GM19467 (cell line): ENCODE data around the gene TMEM39B.
"Not testable (repeated sequence)": the region's sequence is repeated elsewhere in the genome, so short reads cannot be mapped to it uniquely, and the experiment has no call there.

Experiments used
- ATAC-seq: cut with Tn5 transposase; IDR thresholded peaks from one replicate; pipeline ENCODE4 v1.9.1; 2021; ENCODE audit warnings: mild to moderate bottlenecking, moderate library complexity; ENCODE audit not compliant: unreplicated experiment

TMEM39B gene

DNA sequence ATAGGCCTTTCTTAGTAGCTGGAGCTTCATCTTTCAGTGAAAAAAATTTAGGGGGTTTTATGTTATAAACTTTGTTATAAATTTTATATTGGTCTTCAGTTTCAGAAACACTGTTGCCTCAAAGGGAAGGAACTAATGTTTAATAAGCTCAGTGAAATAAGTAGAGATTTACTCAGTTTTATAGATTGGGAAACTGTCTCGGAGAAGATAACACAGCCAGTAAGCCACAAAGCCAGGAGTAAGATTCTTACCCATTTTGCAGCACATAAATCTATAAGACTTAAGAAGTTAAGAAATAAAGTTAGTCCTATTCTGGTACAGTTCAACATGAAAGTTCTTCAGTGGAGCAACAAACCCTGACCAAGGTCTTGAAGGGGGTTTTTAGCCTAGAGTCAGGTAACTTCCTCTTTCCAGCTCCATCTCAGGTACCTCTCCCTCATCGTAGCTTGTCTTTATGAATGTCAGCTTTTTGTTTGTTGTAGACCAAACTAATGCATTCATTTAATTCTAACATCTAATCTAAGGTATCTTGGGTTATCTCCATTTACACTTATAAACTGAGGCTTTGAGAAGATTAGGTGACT, 38.4 kb downstream of the TMEM39B start:
- ATAC-seq: no peak

DNA sequence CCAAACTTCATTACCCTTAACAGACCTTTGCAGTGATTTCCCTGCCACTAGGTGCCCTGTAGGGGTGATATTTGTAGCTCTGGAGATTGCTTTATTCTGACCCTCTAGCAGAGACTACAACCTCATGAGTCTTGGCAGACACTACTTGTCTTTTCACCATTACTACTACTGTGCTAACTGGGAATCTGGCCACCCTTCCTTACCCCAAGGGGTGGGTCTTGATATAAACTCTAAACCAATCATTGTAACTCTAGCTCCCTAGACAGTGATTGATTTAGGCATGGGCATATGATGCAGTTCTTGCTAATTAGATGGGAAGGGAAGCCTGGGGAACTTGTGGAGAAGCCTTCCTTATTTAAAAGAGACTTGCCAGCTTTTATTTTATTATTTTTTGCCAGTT, 39.0 kb downstream of the TMEM39B start:
- ATAC-seq: no peak

DNA sequence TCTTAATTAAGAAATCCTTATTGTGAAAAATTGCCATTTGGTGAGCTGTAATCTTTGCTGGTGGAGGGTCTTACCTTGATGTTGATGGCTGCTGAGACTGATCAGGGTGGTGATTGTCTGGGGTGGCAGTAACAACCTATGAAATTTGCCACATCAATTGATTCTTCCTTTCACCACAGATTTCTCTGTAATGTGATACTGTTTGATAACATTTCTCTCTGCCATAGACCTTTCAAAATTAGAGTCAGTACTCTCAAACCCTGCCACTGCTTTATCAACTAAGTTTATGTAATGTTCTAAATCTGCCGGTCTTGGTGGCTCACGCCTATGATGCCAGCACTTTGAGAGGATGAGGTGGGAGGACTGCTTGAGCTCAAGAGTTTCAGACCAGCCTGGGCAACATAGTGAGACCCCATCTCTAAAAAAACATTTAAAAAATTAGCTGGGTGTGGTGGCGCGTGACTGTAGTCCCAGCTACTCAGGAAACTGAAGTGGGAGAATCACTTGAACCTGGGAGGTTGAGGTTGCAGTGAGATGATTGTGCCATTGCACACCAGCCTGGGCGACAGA, 40.2 kb downstream of the TMEM39B start:
- ATAC-seq: no peak

DNA sequence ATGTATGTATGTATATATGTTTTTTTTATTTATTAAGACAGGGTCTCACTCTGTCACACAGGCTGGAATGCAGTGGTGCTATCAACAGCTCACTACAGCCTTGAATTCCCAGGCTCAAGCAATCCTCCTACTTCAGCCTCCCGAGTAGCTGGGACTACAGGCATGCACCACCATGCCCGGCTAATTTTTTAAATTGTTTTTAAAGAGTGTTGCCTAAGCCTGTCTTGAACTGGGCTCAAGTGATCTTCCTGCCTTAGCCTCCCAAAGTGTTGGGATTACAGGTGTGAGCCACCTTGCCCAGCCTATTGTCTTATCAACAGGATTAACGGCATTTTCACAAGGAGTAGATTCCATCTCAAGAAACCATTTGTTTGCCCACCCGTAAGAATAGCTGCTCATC, 40.7 kb downstream of the TMEM39B start:
- not testable (repeated sequence) for ATAC-seq

DNA sequence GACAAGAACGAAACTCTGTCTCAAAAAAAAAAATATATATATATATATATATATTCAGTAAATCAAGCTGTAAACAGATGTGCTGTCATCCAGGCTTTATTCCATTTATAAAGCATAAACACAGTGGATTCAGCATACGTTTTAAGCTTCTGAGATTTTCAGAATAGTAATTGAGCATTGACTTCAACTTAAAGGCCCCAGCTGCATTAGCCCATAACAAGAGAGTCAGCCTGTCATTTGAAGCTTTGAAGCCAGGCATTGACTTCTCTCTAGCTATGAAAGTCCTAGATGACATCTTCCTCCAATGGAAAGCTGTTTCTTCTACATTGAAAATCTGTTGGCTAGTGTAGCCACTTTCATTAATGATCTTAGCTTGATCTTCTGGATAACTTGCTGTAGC, 41.7 kb downstream of the TMEM39B start:
- no peak for ATAC-seq

DNA sequence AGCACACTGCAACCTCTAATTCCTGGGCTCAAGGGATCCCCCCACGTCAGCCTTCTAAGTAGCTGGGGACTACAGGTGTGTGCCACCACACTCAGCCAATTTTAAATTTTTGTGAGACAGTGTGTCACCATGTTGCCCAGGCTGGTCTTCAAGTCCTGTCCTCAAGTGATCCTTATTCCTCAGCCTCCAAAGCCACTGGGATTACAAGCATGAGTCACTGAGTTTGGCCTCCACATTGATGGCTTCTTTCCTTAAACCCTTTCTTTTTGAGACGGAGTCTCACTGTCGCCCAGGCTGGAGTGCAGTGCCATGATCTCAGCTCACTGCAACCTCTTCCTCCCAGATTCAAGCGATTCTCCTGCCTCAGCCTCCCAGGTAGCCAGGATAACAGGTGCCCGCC, 42.8 kb downstream of the TMEM39B start:
- no peak for ATAC-seq

DNA sequence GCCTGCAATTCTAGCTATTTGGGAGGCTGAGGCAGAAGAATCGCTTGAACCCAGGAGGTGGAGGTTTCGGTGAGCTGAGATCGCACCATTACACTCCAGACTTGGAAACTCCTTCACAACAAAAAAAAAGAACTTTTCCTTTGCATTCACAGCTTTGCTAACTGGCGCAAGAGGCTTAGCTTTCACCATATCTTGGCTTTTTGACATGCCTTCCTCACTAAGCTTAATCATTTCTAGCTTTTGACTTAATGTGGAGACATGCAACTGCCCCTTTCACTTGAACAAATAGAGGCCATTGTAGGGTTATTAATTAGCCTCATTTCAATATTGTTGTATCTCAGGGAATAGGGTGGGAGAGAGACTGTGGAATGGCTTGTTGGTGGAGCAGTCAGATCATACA, 43.8 kb downstream of the TMEM39B start:
- no peak for ATAC-seq

DNA sequence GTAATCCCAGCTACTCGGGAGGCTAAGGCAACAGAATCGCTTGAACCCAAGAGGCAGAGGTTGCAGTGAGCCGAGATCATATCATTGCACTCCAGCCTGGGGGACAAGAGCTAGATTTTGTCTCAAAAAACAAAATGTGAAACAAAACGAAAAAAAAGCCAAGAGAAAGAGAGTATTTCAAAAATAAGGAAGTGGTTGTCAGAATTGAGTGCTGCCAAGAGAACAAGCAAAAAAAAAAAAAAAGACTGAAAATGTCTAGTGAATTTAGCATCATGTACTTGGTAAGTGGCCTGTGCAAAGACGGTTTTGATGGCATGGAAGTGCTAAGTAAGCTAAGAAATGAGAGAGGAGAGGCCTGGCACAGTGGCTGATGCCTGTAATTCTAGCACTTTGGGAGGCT, 49.4 kb downstream of the TMEM39B start:
- no peak for ATAC-seq

DNA sequence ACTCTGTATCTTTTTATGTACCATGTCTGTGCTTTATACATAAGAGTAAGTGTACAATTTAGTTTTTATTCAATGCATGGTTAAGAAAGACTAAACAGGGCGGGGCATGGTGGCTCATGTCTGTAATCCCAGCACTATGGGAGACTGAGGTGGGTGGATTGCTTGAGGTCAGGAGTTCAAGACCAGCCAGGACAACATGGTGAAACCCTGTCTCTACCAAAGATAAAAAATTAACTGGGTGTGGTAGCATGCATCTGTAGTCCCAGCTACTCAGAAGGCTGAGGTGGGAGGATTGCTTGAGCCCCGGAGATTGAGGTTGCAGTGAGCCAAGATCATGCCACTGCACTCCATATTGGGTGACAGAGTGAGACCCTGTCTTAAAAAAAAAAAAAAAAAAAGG, 50.6 kb downstream of the TMEM39B start:
- ATAC-seq: not testable (repeated sequence)

DNA sequence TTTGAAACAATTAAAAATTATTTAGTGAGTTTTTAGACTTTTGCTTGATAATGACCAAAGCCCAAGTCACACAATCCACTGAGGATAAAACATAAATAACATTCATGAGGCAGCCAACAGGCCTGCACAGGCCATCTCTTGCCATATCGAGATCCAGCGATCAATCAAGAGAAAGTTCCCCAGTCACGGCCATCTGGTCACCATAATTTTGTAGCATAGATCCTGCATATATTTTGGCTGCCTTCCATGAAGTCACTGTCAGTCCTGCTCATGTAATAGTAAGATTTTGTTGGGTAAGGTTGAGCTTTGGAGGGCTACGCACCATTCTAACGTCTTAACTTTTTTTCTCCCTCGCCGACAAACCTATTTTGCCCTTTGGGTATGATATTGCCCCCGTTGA, 52.6 kb downstream of the TMEM39B start:
- no peak for ATAC-seq

DNA sequence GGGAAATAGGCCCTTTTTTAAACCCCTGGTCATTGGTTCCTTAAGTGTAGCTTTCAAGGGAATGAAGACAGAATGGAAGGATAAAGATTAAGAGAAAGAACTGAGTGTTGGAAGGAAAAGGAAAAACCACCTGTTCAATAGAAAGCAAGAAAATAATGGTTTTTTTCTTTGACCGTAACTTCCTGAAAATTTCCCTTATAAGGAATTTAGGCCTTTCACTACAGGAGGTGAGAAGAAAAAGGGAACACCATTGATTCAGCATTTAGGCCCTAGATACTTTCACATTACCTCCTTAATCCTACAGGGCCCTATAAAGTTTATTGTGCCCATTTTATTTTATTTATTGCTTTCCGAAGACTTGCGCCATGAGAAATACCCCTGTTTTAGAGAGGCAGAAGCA, 54.0 kb downstream of the TMEM39B start:
- ATAC-seq: no peak

DNA sequence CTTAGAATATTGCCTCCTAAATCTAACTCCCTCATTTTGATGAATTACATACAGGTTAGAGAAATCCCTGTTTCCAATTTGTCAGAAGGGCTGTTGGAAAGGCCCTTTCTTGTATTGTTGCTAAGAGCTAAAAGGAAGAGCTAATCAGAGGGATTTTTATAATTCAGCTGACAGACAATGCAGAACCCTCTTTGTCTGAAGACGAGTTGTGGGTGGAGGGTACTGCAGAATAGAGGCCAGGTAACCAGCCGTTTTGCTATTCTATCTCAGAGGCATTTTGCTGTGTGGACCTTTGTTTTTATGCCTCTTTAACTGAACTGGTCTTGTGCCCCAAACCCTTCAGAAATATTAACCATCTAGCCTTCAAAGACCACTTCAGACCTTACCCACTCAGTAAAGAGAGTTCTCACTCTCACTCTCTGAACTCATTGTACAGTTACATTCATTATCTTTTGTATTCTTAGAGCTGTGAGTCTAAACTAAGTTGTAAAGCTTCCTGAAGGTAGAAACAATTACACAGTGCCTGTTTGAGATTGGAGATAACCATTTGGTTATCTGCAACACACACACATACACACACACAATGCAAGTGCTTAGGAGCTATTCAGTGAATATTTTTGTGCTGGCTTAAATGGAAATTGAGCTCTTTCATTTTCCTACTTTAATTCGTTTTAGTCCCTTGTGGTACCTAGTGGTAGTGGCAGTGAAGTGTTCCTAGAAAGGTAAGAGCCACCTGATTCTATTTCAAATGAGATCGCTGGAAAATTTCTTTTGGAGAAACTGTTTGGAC, 54.9 kb downstream of the TMEM39B start:
- ATAC-seq: no peak

DNA sequence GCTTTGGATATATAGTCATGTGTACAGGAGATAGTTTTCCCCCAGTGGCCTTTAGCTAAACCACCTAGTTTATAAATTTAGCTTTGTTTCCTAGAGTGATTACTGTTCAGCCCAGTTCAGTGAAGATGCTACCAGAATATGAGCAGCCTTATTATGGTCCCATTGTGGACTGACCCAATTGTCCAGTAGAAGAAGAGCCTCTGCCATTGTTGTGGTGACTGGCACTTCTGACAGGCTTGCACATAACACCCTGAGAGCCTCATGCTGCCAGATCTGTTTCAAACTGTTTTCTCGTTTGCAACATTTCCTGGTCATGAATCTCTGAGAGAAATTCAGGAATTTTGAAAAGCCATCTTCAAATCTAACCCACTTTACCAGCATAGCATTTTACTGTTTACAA, 55.7 kb downstream of the TMEM39B start:
- no peak for ATAC-seq

DNA sequence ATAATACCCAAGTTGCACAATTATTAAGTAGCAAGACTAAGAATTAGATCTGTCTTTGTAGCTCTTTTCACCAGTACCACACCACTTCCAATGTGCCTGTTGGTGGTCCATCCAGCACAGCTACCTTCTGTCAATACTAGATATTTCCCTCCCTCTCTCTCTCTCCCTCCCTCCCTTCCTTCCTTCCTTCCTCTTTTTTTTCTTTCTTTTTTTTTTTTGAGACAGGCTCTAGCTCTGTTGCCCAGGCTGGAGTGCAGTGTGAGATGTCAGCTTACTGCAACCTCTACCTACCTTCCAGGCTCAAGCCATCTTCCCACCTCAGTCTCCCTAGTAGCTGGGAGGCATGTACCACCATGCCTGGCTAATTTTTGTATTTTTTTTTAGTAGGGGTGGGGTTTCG, 56.2 kb downstream of the TMEM39B start:
- ATAC-seq: no peak

DNA sequence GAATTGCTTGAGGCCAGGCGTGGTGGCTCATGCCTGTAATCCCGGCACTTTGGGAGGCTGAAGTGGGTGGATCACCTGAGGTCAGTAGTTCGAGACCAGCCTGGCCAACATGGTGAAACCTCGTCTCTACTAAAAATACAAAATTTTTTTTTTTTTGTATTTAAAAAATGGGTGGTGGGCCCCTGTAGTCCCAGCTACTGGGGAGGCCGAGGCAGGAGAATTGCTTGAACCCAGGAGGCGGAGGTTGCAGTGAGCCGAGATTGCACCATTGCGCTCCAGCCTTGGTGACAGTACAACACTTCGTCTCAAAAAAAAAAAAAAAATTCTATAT, 61.2 kb downstream of the TMEM39B start:
- not testable (repeated sequence) for ATAC-seq

DNA sequence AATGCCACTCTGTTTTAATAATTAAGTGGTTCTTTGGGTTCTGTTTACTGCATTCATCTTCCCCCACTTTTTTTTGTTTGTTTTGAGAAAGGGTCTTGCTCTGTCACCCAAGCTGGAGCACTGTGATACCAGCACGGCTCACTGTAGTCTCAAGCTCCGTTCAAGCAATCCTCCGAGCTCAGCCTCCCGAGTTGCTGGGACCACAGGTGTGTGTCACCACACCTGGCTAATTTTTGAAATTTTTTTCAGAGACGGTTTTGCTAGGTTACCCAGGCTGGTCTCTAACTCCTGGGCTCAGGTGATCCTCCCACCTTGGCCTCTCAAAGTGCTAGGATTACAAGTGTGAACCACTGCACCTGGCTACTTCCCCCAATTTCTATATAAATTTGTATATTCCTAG, 64.4 kb downstream of the TMEM39B start:
- ATAC-seq: no peak

DNA sequence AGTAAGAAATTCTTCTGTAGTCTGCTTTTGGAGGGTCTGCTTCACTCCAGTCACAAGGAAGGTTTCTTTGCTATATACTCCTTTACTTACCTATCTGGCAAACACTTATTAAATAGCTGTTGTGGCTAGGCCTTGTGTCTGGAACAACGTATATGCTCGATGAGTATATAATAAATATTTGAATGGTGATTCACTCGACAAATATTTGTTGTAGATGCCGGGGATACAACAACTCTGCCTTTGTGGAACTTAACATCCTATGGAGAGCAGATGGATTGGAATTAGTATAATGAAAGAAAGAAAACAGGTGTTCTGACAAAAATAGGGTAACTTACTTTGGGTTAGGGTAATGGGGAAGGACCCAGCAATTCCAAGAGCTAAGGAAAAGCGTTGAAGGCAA, 66.2 kb downstream of the TMEM39B start:
- no peak for ATAC-seq

DNA sequence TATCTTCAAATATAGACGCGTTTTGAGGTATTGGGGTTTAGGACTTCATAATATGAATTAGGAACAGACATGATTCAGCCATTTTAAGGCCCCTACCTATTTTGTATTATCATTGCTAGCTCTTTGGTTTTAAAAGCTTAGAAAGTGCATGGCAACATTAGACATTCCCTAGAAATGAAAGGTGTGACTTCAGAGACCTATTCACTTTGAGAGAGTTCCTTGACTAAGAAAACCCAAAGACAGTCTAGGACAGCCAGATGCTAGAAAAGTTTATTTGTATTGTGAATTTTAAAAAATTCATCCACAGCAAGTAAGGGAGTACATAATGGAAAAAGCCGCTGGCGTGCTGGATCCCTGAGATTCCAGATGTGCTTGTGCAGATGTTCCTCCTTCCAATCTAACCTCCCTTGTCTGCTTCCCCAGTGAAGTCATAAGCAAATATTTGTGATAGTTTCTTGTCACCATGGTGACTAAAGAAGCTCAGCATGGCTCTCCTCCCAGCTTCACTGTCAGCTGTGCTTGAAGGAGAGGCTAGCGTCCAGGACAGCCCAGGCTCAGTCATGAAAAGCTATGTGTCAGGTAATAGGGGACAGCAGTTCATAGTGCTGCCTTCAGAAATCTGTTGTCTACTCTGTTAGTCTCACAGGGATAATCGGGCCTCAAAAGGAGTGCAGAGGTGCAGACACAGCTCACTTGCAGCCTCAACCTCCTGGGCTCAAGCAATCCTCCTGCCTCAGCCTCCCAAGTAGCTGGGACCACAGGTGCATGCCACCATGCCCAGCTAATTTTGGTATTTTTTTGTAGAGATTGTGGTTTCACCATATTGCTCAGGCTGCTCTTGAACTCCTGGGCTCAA, 69.9 kb downstream of the TMEM39B start:
- no peak for ATAC-seq

DNA sequence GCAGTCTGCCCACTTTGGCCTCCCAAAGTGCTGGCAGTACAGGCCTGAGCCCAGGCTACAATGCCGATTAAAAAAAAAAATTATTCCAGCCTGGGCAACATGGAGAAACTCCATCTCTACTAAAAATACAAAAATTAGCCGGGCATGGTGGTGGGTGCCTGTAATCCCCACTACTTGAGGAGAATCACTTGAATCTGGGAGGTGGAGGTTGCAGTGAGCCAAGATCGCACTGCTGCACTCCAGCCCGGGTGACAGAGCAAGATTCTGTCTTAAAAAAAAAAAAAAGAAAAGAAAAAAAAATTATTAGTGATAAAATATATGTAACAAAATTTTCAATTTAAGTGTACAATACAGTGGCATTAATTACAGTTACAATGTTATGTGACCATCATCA, 70.6 kb downstream of the TMEM39B start:
- ATAC-seq: not testable (repeated sequence)

DNA sequence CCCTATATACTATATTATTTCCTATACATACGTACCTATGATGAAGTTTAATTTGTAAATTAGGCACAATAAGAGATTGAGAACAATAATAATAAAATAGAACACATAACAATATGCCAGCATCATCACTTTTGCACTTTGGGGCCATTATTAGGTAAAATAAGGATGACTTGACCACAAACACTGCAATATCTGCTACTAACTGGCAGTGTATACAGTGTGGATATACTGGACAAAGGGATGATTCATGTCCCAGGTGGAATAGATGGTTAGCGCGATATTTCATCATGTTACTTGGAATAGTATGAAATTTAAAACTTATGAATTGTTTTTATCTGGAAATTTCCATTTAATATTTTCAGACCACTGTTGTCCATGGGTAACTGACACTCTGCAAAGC, 71.3 kb downstream of the TMEM39B start:
- no peak for ATAC-seq

DNA sequence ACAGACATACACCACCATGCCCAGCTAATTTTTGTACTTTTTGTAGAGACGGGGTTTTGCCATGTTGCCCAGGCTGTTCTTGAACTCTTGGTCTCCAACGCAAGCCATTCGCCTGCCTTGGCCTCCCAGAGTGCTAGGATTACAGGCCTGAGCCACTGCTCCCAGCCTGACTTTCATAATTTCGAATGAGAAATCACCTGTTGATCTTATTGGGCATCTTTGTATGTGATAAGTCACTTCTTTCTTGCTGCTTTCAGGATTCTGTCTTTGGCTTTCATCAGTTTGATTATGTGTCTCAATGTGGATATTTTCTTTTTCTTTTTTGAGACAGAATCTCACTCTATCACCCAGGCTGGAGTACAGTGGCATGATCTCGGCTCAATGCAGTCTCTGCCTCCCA, 75.1 kb downstream of the TMEM39B start:
- ATAC-seq: not testable (repeated sequence)

DNA sequence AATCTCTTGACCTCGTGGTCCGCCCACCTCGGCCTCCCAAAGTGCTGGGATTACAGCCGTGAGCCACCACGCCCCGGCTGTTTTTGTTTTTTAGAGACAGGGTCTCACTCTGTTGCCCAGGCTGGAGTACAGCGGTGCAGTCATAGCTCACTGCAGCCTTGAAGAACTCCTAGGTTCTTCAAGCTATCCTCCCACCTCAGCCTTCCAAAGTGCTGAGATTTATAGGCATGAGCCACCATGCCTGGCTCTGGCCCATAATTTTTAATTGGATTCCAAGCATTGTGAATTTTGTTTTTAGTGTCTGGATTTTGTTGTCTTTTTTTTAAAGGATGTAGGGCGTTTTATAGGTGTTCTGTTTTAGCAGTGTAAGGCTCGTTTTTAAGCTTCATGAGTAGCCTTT, 78.1 kb downstream of the TMEM39B start:
- no peak for ATAC-seq
